Calu3 (cell line): ENCODE measurements around the gene PABPN1. TPM values are rescaled to one million over a fixed set of nuclear protein-coding genes. Genes with fewer than 3 reads are reported as not detected.

ENCODE experiments used
- BruUV-seq: library from RNA; stranded (reverse); fragments of 400-500 nt; replicated peaks from 2 replicates; lab custom pipeline; 2021; lab: Mats Ljungman, UMichigan
- CTCF ChIA-PET: fragments of 300-600 bp; sonication (Branson Sonifier 250); formaldehyde crosslinking; loops from one replicate; lab custom pipeline; 2022; ENCODE audit warnings: antibody characterized with exemption; lab: Charles Lee
- DNase-seq: peaks from one replicate; pipeline ENCODE4 v3.0.0; 2022
- H3K27ac Mint-ChIP-seq: one replicate; pipeline ENCODE4 v1.8.0; 2022; ENCODE audit warnings: mixed read lengths; ENCODE audit not compliant: unreplicated experiment
- H3K27me3 Mint-ChIP-seq: one replicate; pipeline ENCODE4 v1.8.0; 2022; ENCODE audit warnings: mixed read lengths; ENCODE audit not compliant: unreplicated experiment
- H3K36me3 Mint-ChIP-seq: one replicate; pipeline ENCODE4 v1.8.0; 2022; ENCODE audit warnings: mild to moderate bottlenecking, moderate library complexity, mixed read lengths; ENCODE audit not compliant: insufficient read depth, unreplicated experiment
- H3K4me1 Mint-ChIP-seq: one replicate; pipeline ENCODE4 v1.8.0; 2022; ENCODE audit warnings: mild to moderate bottlenecking, low read depth, mixed read lengths; ENCODE audit not compliant: unreplicated experiment
- H3K4me3 Mint-ChIP-seq: one replicate; pipeline ENCODE4 v1.8.0; 2022; ENCODE audit warnings: mild to moderate bottlenecking, low read depth, moderate library complexity, mixed read lengths; ENCODE audit not compliant: unreplicated experiment
- H3K9me3 Mint-ChIP-seq: one replicate; pipeline ENCODE4 v1.8.0; 2022; ENCODE audit warnings: low read depth, mixed read lengths; ENCODE audit not compliant: unreplicated experiment
- CTCF ChIP-seq: fragments of 200-600 bp; IDR thresholded peaks from one replicate; pipeline ENCODE4 v1.8.0; 2022; ENCODE audit warnings: antibody characterized with exemption; ENCODE audit not compliant: unreplicated experiment
- intact Hi-C: fragments of 100-400 bp; cut with micrococcal nuclease; formaldehyde crosslinking; loops from one replicate; pipeline ENCODE4 v1.10.0; 2022; ENCODE audit not compliant: unreplicated experiment
- total RNA-seq: library from RNA; stranded (reverse); gene quantifications from 2 replicates; pipeline ENCODE4 v1.2.3, GENCODE V29; 2022

The PABPN1 gene
- total RNA-seq, 1 experiment from 2014 or later, result 181 TPM

DNA sequence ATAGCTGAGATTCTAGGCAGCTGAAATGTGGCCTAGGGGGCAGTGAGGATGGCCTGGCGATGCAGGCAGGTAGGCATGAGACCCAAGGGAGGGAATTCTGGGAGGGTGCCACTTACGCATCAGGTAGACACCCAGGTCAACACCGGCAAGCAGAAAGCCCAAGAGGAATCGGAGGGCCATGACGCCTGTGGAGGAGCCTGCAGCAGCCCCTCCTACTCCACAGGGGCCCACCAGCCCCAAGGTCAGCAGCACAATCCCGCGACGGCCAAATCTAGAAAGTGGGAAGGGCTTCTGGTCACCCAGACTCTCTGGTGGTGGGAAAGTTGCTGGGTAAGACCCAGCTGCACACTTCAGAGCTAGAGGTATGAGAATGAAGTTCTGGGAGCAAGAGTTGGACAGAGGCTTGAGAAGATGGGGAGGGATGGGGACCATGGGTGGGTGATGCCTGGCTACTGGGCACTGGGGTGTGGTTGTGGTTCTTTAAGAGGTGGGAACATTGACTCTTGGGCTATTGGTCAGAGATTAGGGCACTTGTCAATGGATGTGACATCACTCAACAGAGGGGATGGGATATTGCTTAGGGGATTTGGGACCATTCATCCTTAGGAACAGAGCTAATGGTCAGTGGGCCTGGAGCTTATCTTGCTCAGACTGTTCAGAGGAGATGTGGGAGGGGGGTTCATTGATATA, 28.0 kb downstream of the PABPN1 start:
- CTCF ChIA-PET, result no interaction called here
- no peak overlapping the region for H3K4me3 Mint-ChIP-seq
- DNase-seq, result no peak
- H3K4me1 Mint-ChIP-seq, result no peaks in the 10 kb centered on the region
- no peak for TF ChIP-seq CTCF
- no peak overlapping the region for H3K27ac Mint-ChIP-seq
- peaks cover 95% of the 10 kb centered on the region for H3K27me3 Mint-ChIP-seq
- no TSS peak for BruUV-seq
- intact Hi-C loops, result no loop called here
- H3K36me3 Mint-ChIP-seq, result no peaks in the 10 kb centered on the region
- H3K9me3 Mint-ChIP-seq, result peaks cover 3% of the 10 kb centered on the region

- intact Hi-C loops, result no loop called here
- Mint-ChIP-seq H3K36me3 (no peaks in the 10 kb centered on the region), H3K27me3 (peaks cover 95% of the 10 kb centered on the region), H3K4me1 (no peaks in the 10 kb centered on the region), H3K4me3 (no peak overlapping the region), H3K9me3 (peaks cover 3% of the 10 kb centered on the region), H3K27ac (no peak overlapping the region)
- CTCF ChIA-PET, result no interaction called here
- no peak for TF ChIP-seq CTCF
- no TSS peak for BruUV-seq
- no peak for DNase-seq
Measured at GRCh38 chr14:23351681-23352505, 30.6 kb downstream of the PABPN1 start.

- peaks cover 86% of the 10 kb centered on the region for H3K27me3 Mint-ChIP-seq
- CTCF ChIA-PET, result no interaction called here
- peak; percentile 11 for DNase-seq
- H3K4me3 Mint-ChIP-seq, result no peak within 1 kb of the TSS
- H3K36me3 Mint-ChIP-seq, result no peaks in the 10 kb centered on the region
- no TSS peak for BruUV-seq
- H3K27ac Mint-ChIP-seq, result no peak within 1 kb of the TSS
- H3K4me1 Mint-ChIP-seq, result no peaks in the 10 kb centered on the region
- peaks cover 3% of the 10 kb centered on the region for H3K9me3 Mint-ChIP-seq
- intact Hi-C loops, result no loop called here
- no peak for TF ChIP-seq CTCF
Measured at GRCh38 chr14:23352506-23353432, 31.5 kb downstream of the PABPN1 start, which contains the start of gene SLC22A17. TSS of gene SLC22A17 (minus strand) at chr14:23352887.

GRCh38 chr14:23353433-23353780, 32.1 kb downstream of the PABPN1 start:
- no peak for DNase-seq
- no peak overlapping the region for H3K27ac Mint-ChIP-seq
- H3K4me3 Mint-ChIP-seq, result no peak overlapping the region
- peaks cover 85% of the 10 kb centered on the region for H3K27me3 Mint-ChIP-seq
- no peaks in the 10 kb centered on the region for H3K36me3 Mint-ChIP-seq
- H3K9me3 Mint-ChIP-seq, result peaks cover 3% of the 10 kb centered on the region
- CTCF ChIA-PET, result no interaction called here
- no peak for TF ChIP-seq CTCF
- intact Hi-C loops, result no loop called here
- no TSS peak for BruUV-seq
- no peaks in the 10 kb centered on the region for H3K4me1 Mint-ChIP-seq
